Endothelial cell of umbilical vein (primary cell): ENCODE data around the gene NR0B1. TPM values are rescaled to one million over a fixed set of nuclear protein-coding genes. Genes with fewer than 3 reads are reported as not detected.

Source experiments
- Bru-seq: library from RNA; stranded (reverse); fragments of 400-500 nt; gene quantifications from one replicate; lab custom pipeline; 2021; lab: Mats Ljungman, UMichigan
- BruChase-seq, 2 experiments: library from RNA; stranded (reverse); fragments of 400-500 nt; gene quantifications; one replicate each; lab custom pipeline; 2021; lab: Mats Ljungman, UMichigan
- BruUV-seq: library from RNA; stranded (reverse); fragments of 400-500 nt; replicated peaks from 2 replicates; lab custom pipeline; 2021; lab: Mats Ljungman, UMichigan
- CTCF ChIA-PET: fragments of 300-600, 350-600 bp; sonication (Branson Sonifier 250); formaldehyde crosslinking; loops from one replicate; lab custom pipeline; 2021; ENCODE audit warnings: antibody characterized with exemption, inconsistent platforms; lab: Charles Lee
- POLR2A ChIA-PET: fragments of 300-600, 350-600 bp; sonication (Branson Sonifier 250); formaldehyde crosslinking; loops from one replicate; lab custom pipeline; 2021; ENCODE audit warnings: antibody characterized with exemption, inconsistent platforms; lab: Charles Lee
- DNase-seq: peaks from one replicate; pipeline ENCODE4 v3.0.0-alpha.2; 2011; ENCODE audit warnings: low read depth, low spot score
- FAIRE-seq: peaks from 2 replicates; lab custom pipeline; 2011; peaks lifted over from hg19 to GRCh38; lab: Jason Lieb, UNC
- H2AFZ ChIP-seq: 2 replicates; pipeline ENCODE4 v1.6.0; 2012; ENCODE audit warnings: low read depth, low read length, control low read depth, inconsistent platforms
- H3K27ac ChIP-seq: 2 replicates; pipeline ENCODE4 v1.5.1; 2011; ENCODE audit warnings: low read depth, mild to moderate bottlenecking, control low read depth, low read length, moderate library complexity; ENCODE audit not compliant: insufficient read depth
- H3K27me3 ChIP-seq, 2 experiments: 2 replicates each; pipeline versions ENCODE4 v1.6.0 to v1.6.1; 2011; ENCODE audit warnings: low read length in 2 of 2, mixed read lengths in 1 of 2; ENCODE audit not compliant: control insufficient read depth in 2 of 2, insufficient read depth in 2 of 2
- H3K36me3 ChIP-seq, 2 experiments: 2 replicates in 1 of 2; 3 replicates in 1 of 2; pipeline ENCODE4 v1.5.1; 2011; ENCODE audit warnings: low read length in 2 of 2, mild to moderate bottlenecking in 1 of 2, moderate library complexity in 1 of 2; ENCODE audit not compliant: control insufficient read depth in 2 of 2, insufficient read depth in 2 of 2; ENCODE audit errors: extremely low read depth in 1 of 2
- H3K4me1 ChIP-seq: 3 replicates; pipeline ENCODE4 v1.5.1; 2011; ENCODE audit warnings: mild to moderate bottlenecking, low read length; ENCODE audit not compliant: control insufficient read depth, insufficient read depth; ENCODE audit errors: extremely low read depth
- H3K4me2 ChIP-seq: 2 replicates; pipeline ENCODE4 v1.6.1; 2011; ENCODE audit warnings: low read length, control low read depth, mixed read lengths; ENCODE audit not compliant: insufficient read depth
- H3K4me3 ChIP-seq, 3 experiments: fragments of 200-600 bp in 1 of 3; sonication (generic), shearing (Covaris generic) in 1 of 3; replicated peaks in 1 of 3; 2 replicates each; pipeline ENCODE4 v1.5.1; 2011 to 2016; ENCODE audit warnings: control low read depth in 3 of 3, low read length in 3 of 3, mild to moderate bottlenecking in 2 of 3, inconsistent platforms in 1 of 3, low read depth in 1 of 3, moderate library complexity in 1 of 3; ENCODE audit not compliant: insufficient read depth in 1 of 3
- H3K79me2 ChIP-seq: 2 replicates; pipeline ENCODE4 v1.6.0; 2012; ENCODE audit warnings: low read length, inconsistent platforms; ENCODE audit not compliant: control insufficient read depth, insufficient read depth
- H3K9ac ChIP-seq: replicated peaks from 2 replicates; pipeline ENCODE3; 2011; ENCODE audit warnings: low read length, control low read depth; ENCODE audit not compliant: insufficient read depth; ENCODE audit errors: extremely low read depth
- H3K9me1 ChIP-seq: replicated peaks from 3 replicates; pipeline ENCODE4 v1.6.0; 2011; ENCODE audit warnings: mild to moderate bottlenecking, low read length; ENCODE audit not compliant: control insufficient read depth, insufficient read depth; ENCODE audit errors: extremely low read depth
- H3K9me3 ChIP-seq: replicated peaks from 2 replicates; pipeline ENCODE4 v1.5.1; 2012; ENCODE audit warnings: low read length, inconsistent platforms; ENCODE audit not compliant: control insufficient read depth, insufficient read depth
- H4K20me1 ChIP-seq: replicated peaks from 2 replicates; pipeline ENCODE3; 2011; ENCODE audit warnings: mild to moderate bottlenecking, low read length; ENCODE audit not compliant: control insufficient read depth, insufficient read depth; ENCODE audit errors: extremely low read depth
- EZH2 ChIP-seq: IDR thresholded peaks from 2 replicates; pipeline ENCODE4 v1.6.1; 2012; ENCODE audit warnings: borderline replicate concordance, low read depth, mild to moderate bottlenecking, moderate library complexity, low read length, inconsistent platforms; ENCODE audit not compliant: severe bottlenecking
- FOS ChIP-seq: IDR thresholded peaks from 2 replicates; pipeline ENCODE4 v1.6.1; 2011; ENCODE audit warnings: mild to moderate bottlenecking, low read length, moderate library complexity, borderline replicate concordance; ENCODE audit not compliant: insufficient read depth
- GATA2 ChIP-seq: IDR thresholded peaks from 2 replicates; pipeline ENCODE4 v1.7.0; 2011; ENCODE audit warnings: low read depth, mild to moderate bottlenecking, moderate library complexity, mixed read lengths, low read length; ENCODE audit not compliant: insufficient read length, insufficient read depth
- JUN ChIP-seq: IDR thresholded peaks from 2 replicates; pipeline ENCODE4 v1.6.1; 2011; ENCODE audit warnings: borderline replicate concordance, low read depth; ENCODE audit not compliant: insufficient read length, insufficient read depth
- MAX ChIP-seq: IDR thresholded peaks from 2 replicates; pipeline ENCODE4 v1.6.1; 2011; ENCODE audit not compliant: insufficient read depth, insufficient read length
- MYC ChIP-seq: IDR thresholded peaks from one replicate; pipeline ENCODE4 v1.6.1; 2011; ENCODE audit warnings: mild to moderate bottlenecking, low read depth, low read length
- POLR2A ChIP-seq: IDR thresholded peaks from 2 replicates; pipeline ENCODE4 v1.6.1; 2012; ENCODE audit warnings: low read depth, mild to moderate bottlenecking, control low read depth, low read length
- POLR2AphosphoS5 ChIP-seq: IDR thresholded peaks from 2 replicates; pipeline ENCODE4 v1.6.1; 2012; ENCODE audit warnings: low read depth, mild to moderate bottlenecking, control low read depth, low read length, moderate library complexity; ENCODE audit not compliant: insufficient read depth
- dilution Hi-C: fragments of 300-500 bp; cut with MboI; formaldehyde crosslinking; loops from one replicate; pipeline ENCODE4 v1.15.0; 2019; ENCODE audit warnings: low sequenced_read_pairs; ENCODE audit not compliant: extremely low pct_ligation_motif_present
- intact Hi-C: fragments of 100-400 bp; cut with micrococcal nuclease; formaldehyde crosslinking; loops from one replicate; pipeline ENCODE4 v1.10.0; 2022
- long read RNA-seq: library from polyadenylated mRNA; stranded (forward); transcript quantifications from one replicate; pipeline ENCODE4 v2.0.0, GENCODE V29; 2021
- polyA minus RNA-seq, 3 experiments: library from RNA; depleted of rRNA, polyadenylated mRNA; stranded (reverse); fragments of >200 nt; gene quantifications; 1 replicate in 1 of 3; 2 replicates in 2 of 3; pipeline ENCODE4 v1.2.3, GENCODE V29; 2011
- polyA plus RNA-seq, 4 experiments: library from polyadenylated mRNA; depleted of rRNA in 3 of 4; stranded (reverse) in 3 of 4; unstranded in 1 of 4; fragments of >200 nt; gene quantifications; 2 replicates each; pipeline versions ENCODE4 v1.2.1 to v1.2.3, GENCODE V29; 2011 to 2012; ENCODE audit warnings: missing spikeins in 1 of 4
- total RNA-seq: library from RNA; stranded (reverse); gene quantifications from 2 replicates; pipeline ENCODE4 v1.2.3, GENCODE V29; 2021
- TF ChIP-seq, protein P1 (sequence below), 2 donors: IDR thresholded peaks; 1 replicate in 1 of 2; 2 replicates in 1 of 2; pipeline ENCODE4 v1.5.1; 2011; ENCODE audit warnings: low read length in 2 of 2, mild to moderate bottlenecking in 2 of 2, moderate library complexity in 2 of 2, control low read depth in 1 of 2, inconsistent platforms in 1 of 2, low read depth in 1 of 2; ENCODE audit not compliant: insufficient read depth in 1 of 2; ENCODE audit errors: extremely low read depth in 1 of 2

The NR0B1 gene
- not detected in 2 replicates for total RNA-seq
- polyA plus RNA-seq: not detected in 2 replicates
- polyA plus RNA-seq (2011; cell fraction: cytosol; rRNA removed): not detected in 2 replicates
- not detected in 2 replicates for polyA plus RNA-seq (2011; cell fraction: nucleus; rRNA removed)
- not detected in 2 replicates for polyA plus RNA-seq (2012)
- polyA minus RNA-seq: not detected in 2 replicates
- not detected for polyA minus RNA-seq (2011; cell fraction: cytosol; rRNA and poly(A)+ RNA removed)
- not detected in 2 replicates for polyA minus RNA-seq (2011; cell fraction: nucleus; rRNA and poly(A)+ RNA removed)
- Bru-seq, nascent RNA: not detected
- BruChase-seq, experiment 1, labeled RNA remaining after a 6-hour chase: not detected
- BruChase-seq, experiment 2, labeled RNA remaining after a 2-hour chase: not detected
- long read RNA-seq: 0 reads

DNA sequence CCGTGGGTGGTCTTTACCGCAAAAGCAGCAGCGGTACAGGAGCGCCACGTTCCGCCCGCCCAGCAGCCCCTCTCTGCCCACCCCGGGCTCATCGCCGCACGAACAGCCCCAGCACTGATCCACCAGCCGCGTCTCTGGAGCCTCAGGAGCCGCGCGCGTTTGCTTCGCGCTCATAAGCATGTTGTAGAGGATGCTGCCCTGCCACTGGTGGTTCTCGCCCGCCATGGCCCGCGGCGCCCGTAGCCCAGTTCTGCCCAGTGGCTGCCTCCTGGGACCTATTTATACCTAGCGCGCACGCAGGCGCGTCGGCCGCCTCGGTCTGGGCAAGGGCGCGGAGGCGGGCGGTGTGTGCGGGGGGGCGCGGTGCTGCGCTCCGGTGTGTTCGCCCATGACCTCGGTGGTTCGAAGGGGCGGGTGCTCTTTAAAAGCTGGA is at the start of gene NR0B1:
Gene NR0B1, minus strand, starts transcription at position 252 of the 433 bp plus-strand sequence. Its CDS starts 27 bp downstream, at position 225.
- no peak within 1 kb of the TSS for H3K27ac ChIP-seq

More for the DNA sequence above, at the start of gene NR0B1:
- H3K9me3 ChIP-seq: no peaks in the 10 kb centered on the region
- dilution Hi-C loops: no loop called here
- no peaks in the 10 kb centered on the region for H3K79me2 ChIP-seq
- no peaks in the 10 kb centered on the region for H3K36me3 ChIP-seq
- no peak for DNase-seq
- no peaks in the 10 kb centered on the region for H4K20me1 ChIP-seq
- POLR2A ChIA-PET: no interaction called here
- intact Hi-C loops: loop anchor here (5.0 kb wide), 1 partner anchor 167 kb away; no protein-coding TSS in a partner anchor
- no peak for TF ChIP-seq MAX
- TF ChIP-seq GATA2: no peak
- no peak for TF ChIP-seq EZH2
- TF ChIP-seq POLR2AphosphoS5: no peak
- TF ChIP-seq FOS: no peak
- no peak for TF ChIP-seq JUN
- TF ChIP-seq POLR2A: no peak
- TF ChIP-seq, protein P1, sequence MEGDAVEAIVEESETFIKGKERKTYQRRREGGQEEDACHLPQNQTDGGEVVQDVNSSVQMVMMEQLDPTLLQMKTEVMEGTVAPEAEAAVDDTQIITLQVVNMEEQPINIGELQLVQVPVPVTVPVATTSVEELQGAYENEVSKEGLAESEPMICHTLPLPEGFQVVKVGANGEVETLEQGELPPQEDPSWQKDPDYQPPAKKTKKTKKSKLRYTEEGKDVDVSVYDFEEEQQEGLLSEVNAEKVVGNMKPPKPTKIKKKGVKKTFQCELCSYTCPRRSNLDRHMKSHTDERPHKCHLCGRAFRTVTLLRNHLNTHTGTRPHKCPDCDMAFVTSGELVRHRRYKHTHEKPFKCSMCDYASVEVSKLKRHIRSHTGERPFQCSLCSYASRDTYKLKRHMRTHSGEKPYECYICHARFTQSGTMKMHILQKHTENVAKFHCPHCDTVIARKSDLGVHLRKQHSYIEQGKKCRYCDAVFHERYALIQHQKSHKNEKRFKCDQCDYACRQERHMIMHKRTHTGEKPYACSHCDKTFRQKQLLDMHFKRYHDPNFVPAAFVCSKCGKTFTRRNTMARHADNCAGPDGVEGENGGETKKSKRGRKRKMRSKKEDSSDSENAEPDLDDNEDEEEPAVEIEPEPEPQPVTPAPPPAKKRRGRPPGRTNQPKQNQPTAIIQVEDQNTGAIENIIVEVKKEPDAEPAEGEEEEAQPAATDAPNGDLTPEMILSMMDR (IDR thresholded peaks at IDR 0.05; ENCODE audit: extremely low read depth in 1 of 2, insufficient read depth in 1 of 2, low read depth in 1 of 2, low read length in 2 of 2): no peak
- TF ChIP-seq MYC: no peak
- H3K9me1 ChIP-seq: no peaks in the 10 kb centered on the region
- H3K27me3 ChIP-seq: peaks cover 5 to 10% of the 10 kb centered on the region in 2 experiments
- H3K4me3 ChIP-seq: no peak within 1 kb of the TSS
- H2AFZ ChIP-seq: peak within 1 kb of the TSS; percentile 51
- no TSS peak for BruUV-seq
- peaks cover 4% of the 10 kb centered on the region for H3K4me1 ChIP-seq
- no peak for FAIRE-seq
- CTCF ChIA-PET: interaction anchor here (1.1 to 1.9 kb wide), 2 partner anchors 26 to 33 kb away, joined by 3 to 4 read pairs; no protein-coding TSS in a partner anchor
- no peak within 1 kb of the TSS for H3K9ac ChIP-seq
- peak within 1 kb of the TSS; percentile 47 for H3K4me2 ChIP-seq
